GM13976 (cell line): ENCODE results near the gene GPATCH4.
"Not testable (repeated sequence)": the region's sequence is repeated elsewhere in the genome, so short reads cannot be mapped to it uniquely, and the experiment has no call there.

Source experiments
- DNase-seq: peaks from one replicate; pipeline ENCODE4 v3.0.0; 2012; ENCODE audit warnings: low spot score
- CTCF ChIP-seq: IDR thresholded peaks from 2 replicates; pipeline ENCODE4 v1.5.1; 2012; ENCODE audit warnings: borderline replicate concordance, mild to moderate bottlenecking; ENCODE audit not compliant: insufficient read depth; ENCODE audit errors: extremely low read depth, missing control alignments, control extremely low read depth
- in situ Hi-C: fragments of 300-500 bp; cut with MboI; formaldehyde crosslinking; loops from one replicate; pipeline ENCODE4 v1.12.0; 2022; ENCODE audit warnings: low sequenced_read_pairs, mixed read lengths, inconsistent platforms; ENCODE audit not compliant: unreplicated experiment

The GPATCH4 gene

GRCh38 chr1:156592158-156592909 is 8.9 kb downstream of the GPATCH4 start:
- no peak for DNase-seq
- in situ Hi-C loops: no loop called here
- TF ChIP-seq CTCF: no peak

GRCh38 chr1:156591432-156592157 is 9.7 kb downstream of the GPATCH4 start, which contains the start of gene NAXE:
TSS of gene NAXE (plus strand) at chr1:156591776. CDS start at chr1:156591805, 29 bp downstream.
- DNase-seq: peak; percentile 90
- in situ Hi-C loops: no loop called here
- no peak for TF ChIP-seq CTCF

GRCh38 chr1:156591181-156591431 is 10.2 kb downstream of the GPATCH4 start:
- no peak for DNase-seq
- TF ChIP-seq CTCF: no peak
- in situ Hi-C loops: no loop called here

GRCh38 chr1:156590326-156591180 is 10.7 kb downstream of the GPATCH4 start:
- in situ Hi-C loops: no loop called here
- no peak for TF ChIP-seq CTCF
- DNase-seq: no peak

GRCh38 chr1:156589546-156589945 is 11.7 kb downstream of the GPATCH4 start:
- in situ Hi-C loops: no loop called here
- no peak for DNase-seq
- no peak for TF ChIP-seq CTCF

GRCh38 chr1:156587927-156588326 is 13.4 kb downstream of the GPATCH4 start:
- DNase-seq, in situ Hi-C loops: not testable (repeated sequence)

GRCh38 chr1:156586892-156587477 is 14.3 kb downstream of the GPATCH4 start:
- in situ Hi-C loops: no loop called here
- no peak for TF ChIP-seq CTCF
- no peak for DNase-seq
